ENCODE measurements around the gene OPCML. TPM values are rescaled to one million over a fixed set of nuclear protein-coding genes. Genes with fewer than 3 reads are reported as not detected.

OPCML gene
- polyA plus RNA-seq, 1 donor (not counting 4 experiments of a cell fraction or from before 2014, with no cell fraction given), result 0.04 TPM

- Histone ChIP-seq H3K27me3 (ENCODE audit: control insufficient read depth, extremely low read depth, insufficient read depth, low read length) (peaks cover 21% of the 10 kb centered on the region), H3K9me1 (ENCODE audit: control insufficient read depth, extremely low read depth, insufficient read depth, low read length) (no peaks in the 10 kb centered on the region), H3K4me2 (ENCODE audit: control insufficient read depth, extremely low read depth, insufficient read depth, low read depth, low read length) (no peak overlapping the region), H3K27ac (ENCODE audit: control insufficient read depth, insufficient read depth, low read length) (no peak overlapping the region), H3K36me3 (ENCODE audit: control insufficient read depth in 2 of 2, extremely low read depth in 1 of 2, insufficient read depth in 2 of 2, low read length in 2 of 2) (no peaks in the 10 kb centered on the region), H3K4me3 (ENCODE audit: control insufficient read depth in 2 of 3, extremely low read depth in 1 of 3, insufficient read depth in 2 of 3, low read depth in 1 of 3, low read length in 3 of 3) (no peak overlapping the region), H3K9me3 (ENCODE audit: control insufficient read depth, low read depth, low read length) (no peaks in the 10 kb centered on the region), H2AFZ (ENCODE audit: control insufficient read depth, low read length) (no peak overlapping the region), H3K9ac (ENCODE audit: control insufficient read depth, extremely low read depth, insufficient read depth, low read length) (no peak overlapping the region), H3K79me2 (ENCODE audit: control insufficient read depth, insufficient read depth, low read length) (no peaks in the 10 kb centered on the region), H4K20me1 (ENCODE audit: control insufficient read depth, extremely low read depth, insufficient read depth, low read length) (no peaks in the 10 kb centered on the region), H3K4me1 (ENCODE audit: control insufficient read depth, extremely low read depth, insufficient read depth, low read length) (no peaks in the 10 kb centered on the region)
- no peak for DNase-seq (ENCODE audit: low read depth, low spot score)
- no peak for FAIRE-seq
- no peak for TF ChIP-seq CTCF (optimal IDR thresholded peaks at IDR 0.05 in 1 of 3, IDR thresholded peaks at IDR 0.05 in 1 of 3, conservative IDR thresholded peaks at IDR 0.05 in 1 of 3; ENCODE audit: extremely low read depth in 1 of 3, insufficient read depth in 2 of 3, low read length in 3 of 3)
- TF ChIP-seq EZH2 (IDR thresholded peaks at IDR 0.05; ENCODE audit: low read length), result peak; percentile 44
- dilution Hi-C loops (cut with MboI; ENCODE audit: extremely low pct_ligation_motif_present, low sequenced_read_pairs), result no loop called here
These were observed 587.7 kb downstream of the OPCML start for GRCh38 chr11:132944569-132944944.

GRCh38 chr11:132943706-132944568 lies 588.4 kb downstream of the OPCML start:
- H3K9ac ChIP-seq (ENCODE audit: control insufficient read depth, extremely low read depth, insufficient read depth, low read length), result no peak overlapping the region
- no peak overlapping the region for H3K4me3 ChIP-seq (ENCODE audit: control insufficient read depth in 2 of 3, extremely low read depth in 1 of 3, insufficient read depth in 2 of 3, low read depth in 1 of 3, low read length in 3 of 3)
- H3K27me3 ChIP-seq (ENCODE audit: control insufficient read depth, extremely low read depth, insufficient read depth, low read length), result peaks cover 21% of the 10 kb centered on the region

More at GRCh38 chr11:132943706-132944568, 588.4 kb downstream of the OPCML start:
- Histone ChIP-seq H3K36me3 (ENCODE audit: control insufficient read depth in 2 of 2, extremely low read depth in 1 of 2, insufficient read depth in 2 of 2, low read length in 2 of 2) (no peaks in the 10 kb centered on the region), H2AFZ (ENCODE audit: control insufficient read depth, low read length) (no peak overlapping the region), H3K9me1 (ENCODE audit: control insufficient read depth, extremely low read depth, insufficient read depth, low read length) (no peaks in the 10 kb centered on the region), H3K9me3 (ENCODE audit: control insufficient read depth, low read depth, low read length) (no peaks in the 10 kb centered on the region), H3K27ac (ENCODE audit: control insufficient read depth, insufficient read depth, low read length) (no peak overlapping the region), H3K4me2 (ENCODE audit: control insufficient read depth, extremely low read depth, insufficient read depth, low read depth, low read length) (no peak overlapping the region), H3K79me2 (ENCODE audit: control insufficient read depth, insufficient read depth, low read length) (no peaks in the 10 kb centered on the region), H4K20me1 (ENCODE audit: control insufficient read depth, extremely low read depth, insufficient read depth, low read length) (no peaks in the 10 kb centered on the region), H3K4me1 (ENCODE audit: control insufficient read depth, extremely low read depth, insufficient read depth, low read length) (no peaks in the 10 kb centered on the region)
- DNase-seq (ENCODE audit: low read depth, low spot score), result no peak
- dilution Hi-C loops (cut with MboI; ENCODE audit: extremely low pct_ligation_motif_present, low sequenced_read_pairs), result no loop called here
- no peak for TF ChIP-seq EZH2 (IDR thresholded peaks at IDR 0.05; ENCODE audit: low read length)
- TF ChIP-seq CTCF (optimal IDR thresholded peaks at IDR 0.05 in 1 of 3, IDR thresholded peaks at IDR 0.05 in 1 of 3, conservative IDR thresholded peaks at IDR 0.05 in 1 of 3; ENCODE audit: extremely low read depth in 1 of 3, insufficient read depth in 2 of 3, low read length in 3 of 3), result no peak
- FAIRE-seq, result no peak

Data from keratinocyte (primary cell).